Suprapubic skin (tissue), 4 donors: ENCODE data around the gene COX4I1. TPM values are rescaled to one million over a fixed set of nuclear protein-coding genes. Genes with fewer than 3 reads are reported as not detected.

Experiments
- DNase-seq, 2 donors: peaks; one replicate each; pipeline ENCODE4 v3.0.0-alpha.2; 2019; ENCODE audit warnings: low spot score in 2 of 2
- H3K27ac ChIP-seq: fragments of 200-600 bp; sonication (generic); one replicate; pipeline ENCODE4 v1.5.1; 2019
- H3K27me3 ChIP-seq: fragments of 200-600 bp; sonication (generic); one replicate; pipeline ENCODE4 v1.5.1; 2019
- H3K36me3 ChIP-seq: fragments of 200-600 bp; sonication (generic); one replicate; pipeline ENCODE4 v1.5.1; 2019
- H3K4me1 ChIP-seq: fragments of 200-600 bp; sonication (generic); one replicate; pipeline ENCODE4 v1.5.1; 2019
- H3K4me3 ChIP-seq: fragments of 200-600 bp; sonication (generic); one replicate; pipeline ENCODE4 v1.5.1; 2019; ENCODE audit warnings: mild to moderate bottlenecking
- H3K9me3 ChIP-seq: fragments of 200-600 bp; sonication (generic); one replicate; pipeline ENCODE4 v1.5.1; 2019
- CTCF ChIP-seq, 2 donors: fragments of 200-600 bp in 1 of 2; fragments of 450-650 bp in 1 of 2; sonication (generic) in 1 of 2; IDR thresholded peaks; one replicate each; pipeline ENCODE4 v1.5.1; 2016 to 2019; ENCODE audit warnings: antibody characterized with exemption in 2 of 2, mild to moderate bottlenecking in 1 of 2, moderate library complexity in 1 of 2
- EP300 ChIP-seq: sonication (generic); formaldehyde crosslinking; IDR thresholded peaks from one replicate; pipeline ENCODE4 v1.6.1; 2017; ENCODE audit warnings: antibody characterized with exemption
- POLR2A ChIP-seq, 2 donors: fragments of 450-650 bp; IDR thresholded peaks; one replicate each; pipeline ENCODE4 v1.6.1; 2017; ENCODE audit warnings: antibody characterized with exemption in 2 of 2, mild to moderate bottlenecking in 2 of 2, moderate library complexity in 2 of 2
- POLR2AphosphoS5 ChIP-seq, 3 donors: sonication (generic); formaldehyde crosslinking; IDR thresholded peaks; one replicate each; pipeline ENCODE4 v1.6.1; 2017; ENCODE audit warnings: antibody characterized with exemption in 3 of 3
- WGBS: methylation state at CpG from one replicate; pipeline ENCODE4 v1.1.5; 2018; 5-methylcytosine and 5-hydroxymethylcytosine counted together
- total RNA-seq, 4 donors: library from RNA; depleted of rRNA; stranded (reverse); fragments of >200 nt; gene quantifications; one replicate each; pipeline ENCODE4 v1.1.0, GENCODE V29; 2016

Gene COX4I1
- total RNA-seq, 4 donors from 2014 or later: 369 to 505 (median 459) TPM

GRCh38 chr16:85762970-85763369, 36.5 kb upstream of the COX4I1 start:
- 99% methylated on average over 10 of the region's 12 CpGs for WGBS
- no peak overlapping the region for H3K4me3 ChIP-seq
- H3K27me3 ChIP-seq: peaks cover 15% of the 10 kb centered on the region
- TF ChIP-seq CTCF (IDR thresholded peaks at IDR 0.05) (no peak), POLR2AphosphoS5 (IDR thresholded peaks at IDR 0.05) (no peak), POLR2A (IDR thresholded peaks at IDR 0.05) (no peak), EP300 (no peak)
- H3K27ac ChIP-seq: no peak overlapping the region
- no peaks in the 10 kb centered on the region for H3K9me3 ChIP-seq
- DNase-seq: no peak
- H3K4me1 ChIP-seq: no peaks in the 10 kb centered on the region
- no peaks in the 10 kb centered on the region for H3K36me3 ChIP-seq

- Histone ChIP-seq H3K27me3 (peaks cover 15% of the 10 kb centered on the region), H3K27ac (no peak overlapping the region), H3K4me1 (no peaks in the 10 kb centered on the region), H3K9me3 (no peaks in the 10 kb centered on the region), H3K4me3 (no peak overlapping the region), H3K36me3 (no peaks in the 10 kb centered on the region)
- WGBS: 91% methylated on average over 2 of the region's 2 CpGs
- no peak for DNase-seq
- no peak for TF ChIP-seq CTCF (IDR thresholded peaks at IDR 0.05)
- no peak for TF ChIP-seq POLR2AphosphoS5 (IDR thresholded peaks at IDR 0.05)
- no peak for TF ChIP-seq POLR2A (IDR thresholded peaks at IDR 0.05)
- no peak for TF ChIP-seq EP300
These were observed 35.9 kb upstream of the COX4I1 start for GRCh38 chr16:85763616-85764015.

DNA sequence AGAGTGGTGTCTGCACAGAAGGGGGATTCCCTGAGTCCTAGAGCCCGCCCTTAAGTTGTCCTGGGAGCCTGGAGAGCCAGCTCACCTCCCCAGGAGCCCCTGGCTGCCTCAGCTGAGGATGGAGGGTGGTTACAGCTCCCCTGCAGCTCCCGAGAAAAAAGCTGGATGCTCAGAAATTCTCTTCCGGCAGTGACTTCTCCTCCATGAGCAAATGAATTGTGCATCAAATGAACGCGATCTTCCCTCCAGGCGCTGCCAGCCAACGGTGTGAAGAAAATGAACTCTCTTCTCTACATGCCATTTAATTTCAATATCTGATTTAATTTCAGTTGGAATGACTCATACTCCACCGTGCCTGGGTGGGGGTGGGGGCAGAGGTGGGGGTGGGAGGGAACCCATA, 34.3 kb upstream of the COX4I1 start:
- Histone ChIP-seq H3K27me3 (peaks cover 15% of the 10 kb centered on the region), H3K36me3 (no peaks in the 10 kb centered on the region), H3K4me1 (no peaks in the 10 kb centered on the region), H3K4me3 (no peak overlapping the region), H3K9me3 (no peaks in the 10 kb centered on the region), H3K27ac (no peak overlapping the region)
- TF ChIP-seq CTCF (IDR thresholded peaks at IDR 0.05) (no peak), POLR2AphosphoS5 (IDR thresholded peaks at IDR 0.05) (no peak), EP300 (no peak), POLR2A (IDR thresholded peaks at IDR 0.05) (no peak)
- 45% methylated on average over 8 of the region's 8 CpGs for WGBS
- DNase-seq: no peak

DNA sequence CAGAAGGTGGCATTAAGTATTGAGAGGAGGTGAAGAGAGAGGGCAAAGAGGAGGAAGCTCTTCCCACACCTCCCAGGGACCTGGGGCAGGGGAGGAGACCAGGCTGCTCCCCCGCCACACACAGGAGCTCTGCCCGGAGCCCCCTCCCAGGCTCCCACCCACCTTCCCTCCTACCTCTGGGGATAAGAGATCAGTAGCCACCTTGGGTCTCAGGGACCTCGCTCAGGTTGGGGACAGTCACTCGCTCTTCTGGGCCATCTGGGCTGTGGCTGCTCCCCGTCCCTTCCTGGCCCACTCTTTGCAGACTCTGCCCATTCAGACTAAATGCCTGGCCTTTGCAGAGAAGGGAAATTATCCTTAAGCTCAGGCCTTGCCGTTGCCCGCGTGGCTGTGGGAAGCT, 33.7 kb upstream of the COX4I1 start:
- peaks cover 12% of the 10 kb centered on the region for H3K27me3 ChIP-seq
- H3K36me3 ChIP-seq: no peaks in the 10 kb centered on the region
- no peaks in the 10 kb centered on the region for H3K9me3 ChIP-seq
- no peak overlapping the region for H3K27ac ChIP-seq
- WGBS: 67% methylated on average over 5 of the region's 8 CpGs
- no peaks in the 10 kb centered on the region for H3K4me1 ChIP-seq
- DNase-seq: no peak
- no peak overlapping the region for H3K4me3 ChIP-seq
- TF ChIP-seq POLR2A (IDR thresholded peaks at IDR 0.05): no peak
- TF ChIP-seq CTCF (IDR thresholded peaks at IDR 0.05): no peak
- no peak for TF ChIP-seq POLR2AphosphoS5 (IDR thresholded peaks at IDR 0.05)
- no peak for TF ChIP-seq EP300

DNA sequence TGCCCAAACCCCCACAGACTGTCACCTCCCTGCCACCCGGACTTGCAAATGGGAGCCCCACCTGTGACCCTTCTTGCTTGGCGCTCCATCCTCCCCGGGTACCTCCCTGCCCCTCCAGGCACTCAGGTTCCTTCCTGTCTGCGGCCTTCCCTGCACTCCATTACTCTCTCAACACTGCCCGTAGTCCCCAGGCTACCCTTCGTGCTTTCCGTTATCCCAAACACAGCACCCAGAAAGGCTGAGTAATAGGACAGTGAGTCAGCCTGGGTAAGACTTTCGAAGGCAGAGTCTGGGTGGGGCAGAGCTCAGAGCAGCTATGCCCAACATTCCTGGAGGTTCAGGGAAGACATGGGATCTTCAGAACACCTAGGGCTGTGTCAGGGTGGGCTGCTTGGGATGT, 32.0 kb upstream of the COX4I1 start:
- peaks cover 4% of the 10 kb centered on the region for H3K36me3 ChIP-seq
- no peaks in the 10 kb centered on the region for H3K9me3 ChIP-seq
- WGBS: 59% methylated on average over 8 of the region's 8 CpGs
- H3K4me3 ChIP-seq: no peak overlapping the region
- no peak for TF ChIP-seq POLR2A (IDR thresholded peaks at IDR 0.05)
- no peak for TF ChIP-seq EP300
- TF ChIP-seq POLR2AphosphoS5 (IDR thresholded peaks at IDR 0.05): no peak
- no peak for TF ChIP-seq CTCF (IDR thresholded peaks at IDR 0.05)
- H3K27ac ChIP-seq: no peak overlapping the region
- DNase-seq: no peak
- H3K4me1 ChIP-seq: no peaks in the 10 kb centered on the region
- H3K27me3 ChIP-seq: peaks cover 11% of the 10 kb centered on the region
